Measurements from ENCODE around the gene DMBX1. TPM values are rescaled to one million over a fixed set of nuclear protein-coding genes. Genes with fewer than 3 reads are reported as not detected.

The DMBX1 gene
- total RNA-seq, 6 donors from 2014 or later: not detected

DNA sequence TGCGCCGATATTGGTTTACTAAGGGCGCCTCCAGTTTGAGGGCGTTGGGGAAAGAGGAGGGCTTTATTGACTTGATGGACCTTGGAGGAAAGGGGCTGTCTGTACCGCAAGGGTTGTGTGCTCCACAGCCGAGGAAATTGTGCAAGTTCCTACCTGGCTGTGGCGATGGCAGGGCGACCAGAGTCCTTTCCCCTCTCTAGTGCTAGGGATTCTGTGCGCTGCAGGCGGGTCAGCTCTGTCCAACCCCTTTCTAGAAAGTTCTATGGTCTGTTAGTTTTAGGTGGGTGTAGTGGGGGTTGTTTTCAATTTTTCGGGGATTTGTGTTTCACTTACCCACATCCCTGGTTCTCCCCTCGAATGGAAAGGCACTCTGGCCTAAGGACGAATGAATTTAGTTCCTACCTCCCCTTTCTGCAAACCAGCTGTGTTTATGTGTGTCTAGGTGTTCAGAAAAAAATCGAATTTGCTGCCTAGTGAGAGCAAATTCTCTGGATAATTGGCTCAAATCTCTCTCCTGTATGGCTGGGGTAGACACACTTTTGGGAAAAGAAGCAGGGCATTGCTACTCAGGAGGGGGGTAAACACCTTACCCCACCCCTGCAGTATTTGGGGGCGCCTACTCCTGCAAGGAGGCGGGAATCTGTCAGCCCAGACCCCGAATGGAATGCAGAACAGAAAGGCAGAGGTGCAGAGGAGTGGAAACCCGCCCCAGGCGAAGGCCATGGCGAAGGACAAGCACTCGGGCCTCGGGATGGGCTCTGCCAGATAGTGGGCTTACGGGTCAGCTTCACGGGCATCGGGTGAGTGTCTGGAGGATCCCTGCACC, 2.0 kb downstream of the DMBX1 start:
- Histone ChIP-seq H3K9me3 (no peaks in the 10 kb centered on the region), H3K27ac (no peak overlapping the region), H3K4me3 (no peak overlapping the region), H3K27me3 (peaks cover 0 to 69% (median 39%) of the 10 kb centered on the region in 4 donors), H3K36me3 (no peaks in the 10 kb centered on the region), H3K4me1 (peaks cover 18 to 29% (median 23%) of the 10 kb centered on the region in 4 donors)
- DNase-seq: peak in 1 of 2 donors; percentile 10
- no peak for ATAC-seq (ENCODE audit: low FRiP score in 2 of 2)
- WGBS, 2 donors: 16 to 18% methylated on average over 24 to 25 of the region's 25 CpGs
- TF ChIP-seq EP300 (IDR thresholded peaks at IDR 0.05) (no peak), POLR2AphosphoS5 (IDR thresholded peaks at IDR 0.05) (no peak), POLR2A (IDR thresholded peaks at IDR 0.05) (no peak)
- TF ChIP-seq, protein P1, sequence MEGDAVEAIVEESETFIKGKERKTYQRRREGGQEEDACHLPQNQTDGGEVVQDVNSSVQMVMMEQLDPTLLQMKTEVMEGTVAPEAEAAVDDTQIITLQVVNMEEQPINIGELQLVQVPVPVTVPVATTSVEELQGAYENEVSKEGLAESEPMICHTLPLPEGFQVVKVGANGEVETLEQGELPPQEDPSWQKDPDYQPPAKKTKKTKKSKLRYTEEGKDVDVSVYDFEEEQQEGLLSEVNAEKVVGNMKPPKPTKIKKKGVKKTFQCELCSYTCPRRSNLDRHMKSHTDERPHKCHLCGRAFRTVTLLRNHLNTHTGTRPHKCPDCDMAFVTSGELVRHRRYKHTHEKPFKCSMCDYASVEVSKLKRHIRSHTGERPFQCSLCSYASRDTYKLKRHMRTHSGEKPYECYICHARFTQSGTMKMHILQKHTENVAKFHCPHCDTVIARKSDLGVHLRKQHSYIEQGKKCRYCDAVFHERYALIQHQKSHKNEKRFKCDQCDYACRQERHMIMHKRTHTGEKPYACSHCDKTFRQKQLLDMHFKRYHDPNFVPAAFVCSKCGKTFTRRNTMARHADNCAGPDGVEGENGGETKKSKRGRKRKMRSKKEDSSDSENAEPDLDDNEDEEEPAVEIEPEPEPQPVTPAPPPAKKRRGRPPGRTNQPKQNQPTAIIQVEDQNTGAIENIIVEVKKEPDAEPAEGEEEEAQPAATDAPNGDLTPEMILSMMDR (IDR thresholded peaks at IDR 0.05): no peak

DNA sequence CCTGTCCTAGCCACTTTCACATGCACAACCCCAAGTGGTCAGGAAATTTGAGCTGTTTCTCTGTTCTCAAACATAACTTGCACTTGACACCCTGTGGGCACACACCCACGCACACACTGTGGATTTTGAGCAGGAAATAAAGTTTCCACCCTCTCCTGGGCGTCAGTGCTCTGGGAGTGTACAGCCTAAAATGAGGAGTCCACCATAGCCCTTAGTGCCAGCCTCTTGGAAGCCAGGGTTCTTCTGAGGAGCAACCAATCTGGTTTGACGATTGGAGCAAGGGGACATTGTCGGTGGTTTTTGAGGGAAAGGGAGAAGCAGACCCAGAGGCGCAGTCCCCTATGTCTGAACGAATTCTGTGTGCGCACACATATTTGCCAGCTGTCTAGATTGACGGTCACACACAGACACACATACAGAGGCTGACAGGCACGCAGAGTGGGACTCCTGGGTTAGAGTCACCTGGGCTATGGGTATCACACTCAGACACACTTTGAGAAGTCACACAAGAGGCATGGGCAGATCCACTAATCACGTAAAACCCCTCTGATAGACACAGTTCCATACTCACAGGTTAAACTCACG, 2.7 kb downstream of the DMBX1 start:
- DNase-seq (no peak), ATAC-seq (ENCODE audit: low FRiP score in 2 of 2) (no peak)
- H3K4me1 ChIP-seq: peaks cover 18 to 29% (median 23%) of the 10 kb centered on the region in 4 donors
- H3K27ac ChIP-seq: no peak overlapping the region
- 30% methylated on average over 9 to 11 of the region's 11 CpGs for WGBS, 2 donors
- no peak overlapping the region for H3K4me3 ChIP-seq
- no peak for TF ChIP-seq POLR2A (IDR thresholded peaks at IDR 0.05)
- no peak for TF ChIP-seq EP300 (IDR thresholded peaks at IDR 0.05)
- TF ChIP-seq, protein P1 (IDR thresholded peaks at IDR 0.05): no peak
- TF ChIP-seq POLR2AphosphoS5 (IDR thresholded peaks at IDR 0.05): no peak
- peaks cover 0 to 65% (median 39%) of the 10 kb centered on the region in 4 donors for H3K27me3 ChIP-seq
- H3K36me3 ChIP-seq: no peaks in the 10 kb centered on the region
- no peaks in the 10 kb centered on the region for H3K9me3 ChIP-seq

DNA sequence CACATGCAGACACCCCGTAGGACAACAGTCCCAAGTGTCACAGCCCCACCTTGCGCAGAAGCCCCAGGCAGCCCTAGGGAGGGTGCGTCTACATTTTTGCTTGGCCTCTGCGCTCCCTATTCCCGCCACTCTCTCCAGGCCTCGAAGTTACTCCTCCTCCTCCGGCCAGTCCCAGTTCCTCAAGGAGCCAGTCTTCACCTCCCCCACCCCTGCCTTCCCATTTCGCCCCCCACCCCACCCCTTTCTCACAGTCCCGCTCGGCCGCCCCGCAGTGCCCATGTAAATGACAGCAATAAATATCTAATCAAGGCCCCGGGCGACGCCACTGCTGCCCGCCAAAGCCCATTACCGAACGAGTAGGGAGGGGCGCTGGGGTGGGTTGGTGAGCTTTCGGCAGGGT, 3.2 kb downstream of the DMBX1 start:
- no peak overlapping the region for H3K27ac ChIP-seq
- peaks cover 0 to 65% (median 37%) of the 10 kb centered on the region in 4 donors for H3K27me3 ChIP-seq
- TF ChIP-seq POLR2AphosphoS5 (IDR thresholded peaks at IDR 0.05) (no peak), POLR2A (IDR thresholded peaks at IDR 0.05) (no peak), EP300 (IDR thresholded peaks at IDR 0.05) (no peak)
- TF ChIP-seq, protein P1 (IDR thresholded peaks at IDR 0.05): no peak
- WGBS, 2 donors: 18 to 31% methylated on average over 20 of the region's 20 CpGs
- H3K9me3 ChIP-seq: no peaks in the 10 kb centered on the region
- no peak overlapping the region for H3K4me3 ChIP-seq
- no peak for DNase-seq
- ATAC-seq (ENCODE audit: low FRiP score in 2 of 2): no peak
- H3K36me3 ChIP-seq: no peaks in the 10 kb centered on the region
- H3K4me1 ChIP-seq: peaks cover 18 to 29% (median 23%) of the 10 kb centered on the region in 4 donors

DNA sequence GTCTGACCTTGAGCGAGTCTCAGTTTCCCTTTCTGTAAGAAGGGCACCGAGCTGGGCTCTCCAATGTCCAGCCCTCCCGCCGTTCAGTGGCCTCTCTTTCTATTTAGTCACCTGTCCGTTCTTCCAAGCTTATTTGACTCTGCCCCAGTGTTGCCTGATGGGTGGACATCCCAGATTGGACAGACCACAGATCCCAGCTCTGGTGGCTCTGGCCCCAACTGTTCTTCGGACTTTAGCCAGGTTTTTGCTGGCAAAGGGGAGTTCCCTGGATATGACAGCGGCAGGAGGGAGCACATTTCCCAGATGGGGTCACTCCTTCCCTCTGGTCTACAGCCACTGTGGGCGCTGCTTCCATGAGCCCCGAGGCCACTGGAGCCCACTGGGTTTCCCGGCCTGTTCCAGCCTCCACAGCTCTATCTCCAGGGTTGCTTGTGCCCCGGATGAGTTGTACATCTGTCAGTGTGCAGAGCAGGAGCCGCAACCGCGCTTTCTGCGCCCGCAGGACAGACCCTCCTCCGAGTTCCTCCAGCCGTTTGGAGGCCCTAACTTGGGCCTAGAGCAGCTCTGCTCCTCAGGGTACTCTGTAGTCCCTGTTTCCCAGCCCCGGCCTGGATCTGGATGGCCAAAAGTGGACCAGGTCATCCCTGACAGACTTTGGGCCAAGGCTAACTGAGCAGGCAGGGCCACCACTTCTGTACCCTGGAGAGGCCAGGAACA, 3.8 kb downstream of the DMBX1 start:
- WGBS, 2 donors: 30 to 60% methylated on average over 6 to 19 of the region's 19 CpGs
- ATAC-seq (ENCODE audit: low FRiP score in 2 of 2) (no peak), DNase-seq (peak in 1 of 2 donors; percentile 62)
- no peak overlapping the region for H3K4me3 ChIP-seq
- H3K27ac ChIP-seq: no peak overlapping the region
- H3K36me3 ChIP-seq: no peaks in the 10 kb centered on the region
- H3K27me3 ChIP-seq: peaks cover 0 to 62% (median 35%) of the 10 kb centered on the region in 4 donors
- TF ChIP-seq, protein P1 (IDR thresholded peaks at IDR 0.05): no peak
- TF ChIP-seq POLR2AphosphoS5 (IDR thresholded peaks at IDR 0.05): no peak
- no peak for TF ChIP-seq EP300 (IDR thresholded peaks at IDR 0.05)
- no peak for TF ChIP-seq POLR2A (IDR thresholded peaks at IDR 0.05)
- H3K4me1 ChIP-seq: peaks cover 18 to 29% (median 23%) of the 10 kb centered on the region in 4 donors
- H3K9me3 ChIP-seq: no peaks in the 10 kb centered on the region
